PC-9 (cell line): Measurements from ENCODE around the gene MACROD2.

Source experiments
- EZH2 ChIP-seq: fragments of 200-600 bp; sonication (generic); IDR thresholded peaks from 2 replicates; pipeline ENCODE4 v1.8.0; 2017; ENCODE audit warnings: antibody characterized with exemption, low read depth
- TF ChIP-seq, protein P1 (sequence below): fragments of 200-600 bp; sonication (generic); conservative IDR thresholded peaks from 2 replicates; pipeline ENCODE4 v1.6.1; 2017; ENCODE audit warnings: mixed run types, antibody characterized with exemption, mild to moderate bottlenecking, moderate library complexity

DNA sequence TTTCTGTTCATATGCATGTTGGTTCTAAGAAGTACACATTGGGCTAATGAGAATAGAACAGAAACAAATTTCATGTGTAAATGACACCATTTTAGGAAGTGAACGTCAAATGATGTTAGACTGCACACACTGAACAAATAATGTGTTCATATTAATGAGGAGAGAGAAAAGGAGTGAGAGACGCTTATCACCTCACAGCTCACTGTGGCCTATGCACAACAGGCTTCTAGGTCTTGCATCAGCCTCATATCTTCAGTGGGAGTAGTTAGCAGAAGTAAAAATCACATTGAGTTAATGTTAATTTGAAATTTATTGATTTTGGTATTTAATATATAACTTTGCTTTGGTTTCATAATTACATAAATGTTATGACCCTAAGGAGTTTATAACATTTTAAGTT, 454.9 kb downstream of the MACROD2 start:
- TF ChIP-seq, protein P1, sequence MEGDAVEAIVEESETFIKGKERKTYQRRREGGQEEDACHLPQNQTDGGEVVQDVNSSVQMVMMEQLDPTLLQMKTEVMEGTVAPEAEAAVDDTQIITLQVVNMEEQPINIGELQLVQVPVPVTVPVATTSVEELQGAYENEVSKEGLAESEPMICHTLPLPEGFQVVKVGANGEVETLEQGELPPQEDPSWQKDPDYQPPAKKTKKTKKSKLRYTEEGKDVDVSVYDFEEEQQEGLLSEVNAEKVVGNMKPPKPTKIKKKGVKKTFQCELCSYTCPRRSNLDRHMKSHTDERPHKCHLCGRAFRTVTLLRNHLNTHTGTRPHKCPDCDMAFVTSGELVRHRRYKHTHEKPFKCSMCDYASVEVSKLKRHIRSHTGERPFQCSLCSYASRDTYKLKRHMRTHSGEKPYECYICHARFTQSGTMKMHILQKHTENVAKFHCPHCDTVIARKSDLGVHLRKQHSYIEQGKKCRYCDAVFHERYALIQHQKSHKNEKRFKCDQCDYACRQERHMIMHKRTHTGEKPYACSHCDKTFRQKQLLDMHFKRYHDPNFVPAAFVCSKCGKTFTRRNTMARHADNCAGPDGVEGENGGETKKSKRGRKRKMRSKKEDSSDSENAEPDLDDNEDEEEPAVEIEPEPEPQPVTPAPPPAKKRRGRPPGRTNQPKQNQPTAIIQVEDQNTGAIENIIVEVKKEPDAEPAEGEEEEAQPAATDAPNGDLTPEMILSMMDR = no peak
- no peak for TF ChIP-seq EZH2
